GM18526 (cell line): Measurements from ENCODE around the gene ATG14.

Experiments used
- POLR2A ChIP-seq: IDR thresholded peaks from 3 replicates; pipeline ENCODE4 v1.6.1; 2011; ENCODE audit not compliant: insufficient read length; ENCODE audit errors: extremely low read depth

Gene ATG14

DNA sequence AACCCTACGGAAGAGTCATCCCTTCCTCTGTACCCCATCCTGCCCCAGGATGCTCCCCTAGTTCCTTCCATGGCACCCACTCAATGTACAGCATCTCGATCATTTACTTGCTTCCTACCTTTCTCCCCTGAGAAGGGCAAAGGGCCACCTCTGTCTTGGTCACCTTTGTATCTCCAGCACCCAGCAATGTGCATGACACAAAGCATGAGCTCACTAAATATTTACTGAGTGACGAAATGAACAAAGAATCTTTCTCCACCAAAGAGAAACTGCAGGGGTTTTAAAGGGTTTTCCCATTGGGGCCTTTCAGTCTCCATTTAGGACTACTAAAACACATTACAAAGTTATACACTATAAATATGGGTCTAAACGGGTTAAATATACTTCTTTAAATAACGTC is 30.6 kb downstream of the ATG14 start:
- no peak for TF ChIP-seq POLR2A

DNA sequence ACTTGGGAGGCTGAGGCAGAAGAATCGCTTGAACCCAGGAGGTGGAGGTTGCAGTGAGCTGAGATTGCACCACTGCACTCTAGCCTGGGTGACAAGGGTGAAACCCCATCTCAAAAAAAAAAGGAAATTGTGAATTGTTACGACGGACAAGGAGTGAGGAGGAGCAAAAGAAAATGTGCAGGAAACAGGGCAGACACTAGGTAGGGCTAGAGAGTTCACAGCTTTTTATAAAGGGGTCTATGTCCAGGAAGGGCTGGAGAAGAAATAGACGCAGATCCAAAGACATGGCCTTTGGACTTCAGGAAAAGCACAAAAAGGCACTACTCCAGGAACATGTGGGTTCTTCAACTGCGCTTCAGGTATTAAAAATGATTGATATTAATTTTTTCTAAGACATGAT is 34.4 kb downstream of the ATG14 start:
- no peak for TF ChIP-seq POLR2A

DNA sequence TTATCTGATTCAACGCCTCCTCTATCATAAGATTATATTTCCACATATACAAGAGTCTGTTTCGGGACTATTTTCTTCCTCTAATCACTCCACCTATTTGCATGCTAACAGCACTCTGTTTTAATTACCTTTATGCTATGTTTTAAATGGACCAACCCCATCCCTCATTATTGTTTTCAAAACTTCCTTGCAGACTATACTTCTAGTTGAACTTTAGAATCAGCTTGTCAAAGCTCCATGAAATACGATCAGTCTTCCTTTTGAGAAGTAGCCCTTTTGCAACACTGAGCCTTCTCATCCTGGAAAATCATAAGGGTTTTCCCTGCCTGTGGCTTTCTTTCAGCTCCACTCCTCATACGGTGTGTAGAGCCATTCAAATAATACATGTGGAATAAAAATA is 36.9 kb downstream of the ATG14 start:
- no peak for TF ChIP-seq POLR2A

DNA sequence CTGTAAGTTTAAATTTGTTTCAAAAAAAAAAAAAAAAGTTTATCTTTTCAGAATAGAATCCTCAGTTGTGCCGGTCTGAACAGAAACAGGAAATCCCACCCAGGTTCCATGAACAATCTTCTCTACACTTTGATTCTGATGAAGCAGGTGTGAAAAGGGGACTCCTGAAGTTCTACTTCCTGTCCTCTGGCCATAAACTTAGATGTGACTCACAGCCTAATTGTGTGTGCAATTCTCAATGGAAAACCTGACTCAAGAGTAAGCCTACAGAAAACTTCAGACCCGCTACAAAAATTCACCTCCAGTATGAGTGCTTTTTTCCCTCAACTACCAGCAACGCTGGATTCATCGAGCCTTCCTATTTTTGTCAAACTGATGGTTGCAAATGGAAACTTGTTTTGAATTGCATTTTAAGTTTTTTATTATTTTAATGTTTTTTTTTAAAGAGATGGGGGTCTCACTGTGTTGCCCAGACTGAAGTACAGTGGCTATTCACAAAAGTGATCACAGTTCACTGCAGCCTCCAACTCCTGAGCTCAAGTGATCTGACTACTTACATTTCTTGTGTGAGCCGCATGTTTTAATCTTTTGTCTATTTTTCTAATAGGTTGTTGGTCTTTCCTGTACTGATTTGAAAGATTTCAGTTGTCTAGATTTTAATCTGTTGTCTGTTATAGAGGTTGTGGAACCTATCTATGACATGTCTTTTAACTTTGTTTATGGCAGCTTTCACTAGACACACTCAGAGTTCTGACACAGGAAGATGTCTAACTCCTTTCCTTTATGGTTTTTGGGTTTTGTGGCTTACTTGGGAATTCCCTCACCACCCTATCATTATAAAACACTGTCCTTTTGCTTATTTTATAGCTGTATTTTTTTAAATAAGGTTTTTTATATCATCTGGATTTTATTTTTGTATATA is 37.6 kb downstream of the ATG14 start:
- TF ChIP-seq POLR2A, result no peak

DNA sequence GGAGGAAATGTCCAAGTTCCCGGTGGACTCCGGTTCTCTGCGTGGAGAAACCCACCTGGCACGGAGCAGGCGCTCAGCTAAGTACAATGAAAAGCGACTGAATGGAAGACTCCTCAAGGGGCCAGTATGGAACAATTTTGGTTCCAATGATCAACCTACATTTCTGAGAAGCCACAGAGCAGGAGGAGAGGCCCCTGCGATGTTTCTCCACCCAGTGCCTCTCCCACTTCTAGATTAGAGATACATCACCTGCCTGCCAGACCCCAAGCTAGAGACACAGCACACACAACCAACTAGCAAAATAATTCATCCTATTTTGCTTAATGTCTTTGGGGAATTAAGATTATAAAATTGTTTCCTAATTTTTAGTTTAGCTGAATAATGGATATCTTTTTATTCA is 38.8 kb downstream of the ATG14 start:
- no peak for TF ChIP-seq POLR2A

DNA sequence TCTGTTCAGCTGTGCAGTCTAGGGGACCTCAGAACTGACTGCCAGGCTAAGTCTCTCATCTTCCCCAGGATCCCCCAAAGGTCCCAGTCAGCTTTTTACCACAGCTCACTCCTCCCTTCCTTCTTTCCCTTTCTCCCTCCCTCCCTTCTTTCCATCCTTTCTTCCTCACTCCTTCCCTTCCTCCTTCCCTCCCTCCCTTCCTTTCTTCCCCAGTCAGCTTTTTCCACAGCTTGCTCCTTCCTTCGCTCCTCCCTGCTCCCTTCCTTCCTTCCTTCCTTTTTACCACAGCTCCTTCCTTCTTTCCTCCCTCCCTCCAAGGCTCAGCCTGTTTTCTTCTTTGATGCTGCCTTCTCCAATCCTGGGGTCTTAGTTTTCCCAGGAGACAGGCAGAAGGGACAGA is 39.2 kb downstream of the ATG14 start:
- TF ChIP-seq POLR2A, result no peak

DNA sequence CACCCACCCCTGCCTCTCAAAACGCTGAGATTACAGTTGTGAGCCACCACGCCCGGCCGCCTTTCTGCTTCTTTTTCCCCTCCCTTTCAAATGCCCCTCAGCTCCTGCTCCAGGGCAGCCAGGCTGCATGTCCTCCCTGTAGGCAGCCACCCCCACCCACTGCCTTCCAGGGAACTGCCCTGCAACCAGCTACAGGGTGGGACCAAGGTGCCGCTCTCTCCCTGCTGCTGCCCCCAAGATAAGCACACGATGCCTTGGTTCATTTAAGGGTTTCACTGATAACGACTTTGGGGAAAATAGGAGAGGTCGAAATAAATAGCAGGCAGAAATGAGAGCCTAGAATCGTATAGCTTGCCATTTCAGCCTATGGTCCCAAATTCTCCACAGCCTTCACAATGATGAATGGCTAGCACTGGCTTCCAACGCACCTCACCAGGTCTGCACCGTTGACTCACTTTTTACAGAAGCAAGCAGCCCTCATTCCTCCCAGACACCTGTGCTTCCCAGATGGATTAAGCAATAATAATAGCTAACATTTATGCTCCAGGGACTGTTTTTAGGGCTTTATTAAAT is 40.7 kb downstream of the ATG14 start:
- no peak for TF ChIP-seq POLR2A

DNA sequence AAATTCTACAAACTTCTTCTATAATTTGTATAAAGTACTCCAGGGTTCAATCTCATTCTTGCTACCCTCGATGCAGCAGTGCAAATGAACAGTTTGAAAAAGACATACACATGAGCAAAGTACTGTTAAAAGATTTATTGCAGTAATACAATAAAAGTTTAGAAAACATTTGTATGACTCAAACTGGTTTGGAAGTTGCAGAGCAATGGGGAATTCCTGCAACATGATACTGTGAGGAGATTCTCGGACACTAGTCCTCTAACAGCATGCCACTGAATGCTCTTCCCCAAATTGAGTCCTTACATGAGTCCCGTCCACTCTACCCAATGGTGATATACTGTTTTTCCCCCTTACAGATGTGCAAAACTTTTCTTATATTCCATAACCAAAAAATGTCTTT is 45.4 kb downstream of the ATG14 start:
- TF ChIP-seq POLR2A, result no peak

DNA sequence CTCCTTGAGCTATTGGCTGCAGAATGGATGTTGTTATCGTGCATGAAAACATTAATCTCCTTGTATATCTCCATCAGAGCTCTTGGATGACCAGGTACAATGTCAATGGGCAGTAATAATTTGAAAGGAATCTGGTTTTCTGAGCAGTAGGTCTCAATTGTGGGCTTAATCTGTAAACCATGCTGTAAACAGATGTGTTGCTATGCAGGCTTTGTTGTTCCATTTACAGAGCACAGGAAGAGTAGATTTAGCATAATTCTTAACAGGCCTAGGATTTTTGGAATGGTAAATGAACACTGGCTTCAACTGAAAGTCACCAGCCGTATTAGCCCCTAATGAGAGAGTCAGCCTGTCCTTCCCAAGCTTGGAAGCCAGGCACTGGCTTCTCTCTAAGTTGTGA is 50.4 kb downstream of the ATG14 start:
- no peak for TF ChIP-seq POLR2A

DNA sequence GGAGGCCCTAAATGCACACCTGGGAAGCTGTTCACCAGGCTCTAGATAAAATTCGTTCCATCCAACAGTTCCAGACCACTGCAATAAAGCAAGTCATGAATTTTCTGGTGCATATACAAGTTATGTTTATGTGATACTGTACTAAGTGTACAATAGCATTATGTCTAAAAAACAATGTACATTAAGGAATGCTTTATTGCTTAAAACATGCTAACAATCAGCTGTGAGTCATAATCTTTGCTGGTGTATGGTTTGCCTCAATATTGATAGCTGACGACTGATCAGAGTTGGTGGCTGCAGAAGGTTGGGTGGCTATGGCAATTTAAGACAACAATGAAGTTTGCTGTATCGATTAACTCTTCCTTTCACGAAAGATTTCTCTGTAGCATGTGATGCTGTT is 52.3 kb downstream of the ATG14 start:
- no peak for TF ChIP-seq POLR2A

DNA sequence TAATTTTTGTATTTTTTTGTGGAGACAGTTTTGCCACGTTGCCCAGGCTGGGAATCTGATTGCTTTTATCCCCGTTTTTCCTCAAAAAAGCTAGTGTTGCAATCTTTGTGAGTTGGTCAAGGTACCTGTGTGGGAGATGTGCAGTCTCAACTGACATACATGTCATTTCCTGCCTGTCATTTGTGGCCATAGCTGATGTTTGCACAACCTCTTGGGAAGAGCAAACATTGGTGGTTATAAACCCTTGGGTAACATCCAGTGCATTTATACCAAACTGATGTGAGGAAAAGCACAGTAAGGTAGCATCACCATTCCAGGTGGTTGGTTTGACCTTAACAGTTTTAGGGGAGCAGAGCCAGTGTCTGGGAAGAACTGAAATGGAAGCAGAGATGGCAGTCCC is 54.7 kb downstream of the ATG14 start:
- no peak for TF ChIP-seq POLR2A

DNA sequence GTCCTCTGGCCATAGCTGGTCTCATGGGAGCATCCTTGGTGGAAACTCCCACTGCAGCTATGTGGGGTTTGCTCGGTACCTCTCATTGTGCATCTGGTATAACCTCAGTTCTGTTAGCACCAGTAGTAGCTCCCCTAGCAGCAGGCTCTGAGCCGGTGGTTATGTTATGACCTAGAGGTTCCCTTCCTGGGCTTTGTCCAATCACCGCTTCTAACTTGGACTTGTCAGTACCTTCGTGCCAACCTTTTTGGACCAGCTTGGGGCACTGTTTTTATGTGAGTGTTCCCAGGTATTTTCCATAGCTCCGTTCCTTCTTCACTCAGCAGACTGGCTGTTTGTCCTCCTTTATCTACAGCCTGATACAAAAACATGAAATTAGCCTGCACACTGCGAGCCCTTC is 55.7 kb downstream of the ATG14 start:
- no peak for TF ChIP-seq POLR2A

DNA sequence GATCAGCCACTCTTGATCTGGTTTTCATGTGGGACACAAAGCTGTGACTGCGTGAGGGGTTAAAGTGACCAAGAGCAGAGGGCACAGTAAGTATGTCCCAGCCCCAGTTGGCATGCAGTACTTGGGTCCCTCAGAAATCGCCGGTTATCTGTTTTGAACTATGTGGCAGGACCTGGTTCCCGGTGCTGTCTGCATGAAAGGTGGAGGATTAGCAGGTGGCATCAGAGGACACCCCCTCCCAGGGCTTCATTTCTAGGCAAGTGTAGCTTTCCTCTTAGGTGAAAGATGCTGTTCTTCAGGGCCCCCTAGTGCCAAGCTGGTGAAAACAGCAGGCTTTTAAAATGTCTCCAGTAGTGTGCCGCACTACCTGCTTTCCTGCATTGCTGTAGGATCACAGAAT is 57.1 kb downstream of the ATG14 start:
- no peak for TF ChIP-seq POLR2A

DNA sequence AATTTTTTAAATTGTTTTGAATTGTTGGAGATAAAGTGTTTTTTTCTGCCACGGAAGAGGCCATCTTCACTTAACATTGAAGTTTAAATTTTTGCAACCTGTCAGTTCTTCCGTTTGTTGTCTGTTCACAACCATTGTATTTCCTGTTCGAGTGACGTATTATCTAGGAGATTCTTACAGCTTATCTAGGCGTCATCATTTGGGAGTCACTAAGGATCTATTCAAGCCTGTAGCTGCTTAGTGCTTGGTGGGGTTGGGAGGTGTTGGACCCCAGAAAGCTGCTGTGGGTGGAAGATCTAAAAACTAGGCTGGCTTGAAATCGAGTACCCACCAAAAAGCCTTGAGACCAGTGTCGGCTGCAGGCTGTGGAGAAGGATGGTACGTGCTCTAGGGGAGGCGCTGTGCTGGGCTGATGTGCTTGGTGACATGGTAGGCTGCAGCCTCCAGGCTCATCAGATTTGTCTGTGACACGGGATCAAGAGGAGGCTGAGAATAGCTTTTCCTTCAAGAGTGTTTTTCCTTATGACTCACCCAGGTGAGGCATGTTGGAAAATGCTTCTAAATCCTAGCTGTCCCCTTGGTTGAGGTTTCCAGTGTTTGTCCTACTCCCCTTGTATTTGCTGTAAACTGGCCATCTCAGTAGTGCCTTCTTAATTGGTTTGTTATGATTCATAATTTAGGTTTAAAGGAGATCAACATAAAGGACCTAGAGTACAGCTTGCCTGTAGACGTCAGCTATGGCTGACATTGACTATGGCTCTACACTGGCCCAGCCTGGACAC is 57.8 kb downstream of the ATG14 start:
- no peak for TF ChIP-seq POLR2A

DNA sequence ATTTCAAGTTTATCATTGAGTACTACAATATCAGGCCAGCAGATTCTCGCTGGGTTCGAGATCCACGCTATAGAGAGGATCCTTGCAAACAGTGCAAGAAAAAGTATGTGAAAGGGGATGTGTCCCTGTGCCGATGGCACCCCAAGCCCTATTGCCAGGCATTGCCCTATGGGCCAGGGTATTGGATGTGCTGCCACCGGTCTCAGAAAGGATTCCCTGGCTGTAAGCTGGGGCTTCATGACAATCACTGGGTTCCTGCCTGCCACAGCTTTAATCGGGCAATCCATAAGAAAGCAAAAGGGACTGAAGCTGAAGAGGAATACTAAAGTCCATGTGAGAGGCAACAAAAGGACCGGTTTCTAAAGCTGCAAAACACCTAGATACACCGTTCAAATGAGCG is 59.4 kb downstream of the ATG14 start:
- TF ChIP-seq POLR2A, result no peak

DNA sequence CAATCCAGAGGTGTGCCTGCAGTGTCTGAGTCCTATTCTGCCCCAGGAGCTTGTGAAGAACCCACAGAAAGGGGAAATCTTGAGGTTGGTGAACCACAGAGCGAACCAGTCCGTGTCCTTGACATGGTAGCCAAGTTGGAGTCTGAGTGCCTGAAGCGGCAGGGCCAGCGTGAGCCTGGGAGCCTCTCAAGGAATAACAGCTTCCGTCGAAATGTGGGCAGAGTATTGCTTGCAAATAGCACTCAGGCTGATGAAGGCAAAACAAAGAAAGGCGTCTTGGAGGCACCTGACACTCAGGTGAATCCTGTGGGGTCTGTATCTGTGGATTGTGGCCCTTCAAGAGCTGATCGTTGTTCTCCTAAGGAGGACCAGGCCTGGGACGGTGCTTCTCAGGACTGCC is 60.5 kb downstream of the ATG14 start:
- no peak for TF ChIP-seq POLR2A
